HG03039 (cell line): ENCODE measurements around the gene ABI3BP.

Experiments
- ATAC-seq: cut with Tn5 transposase; IDR thresholded peaks from one replicate; pipeline ENCODE4 v1.9.1; 2021; ENCODE audit warnings: mild to moderate bottlenecking, moderate library complexity; ENCODE audit not compliant: unreplicated experiment

The ABI3BP gene

DNA sequence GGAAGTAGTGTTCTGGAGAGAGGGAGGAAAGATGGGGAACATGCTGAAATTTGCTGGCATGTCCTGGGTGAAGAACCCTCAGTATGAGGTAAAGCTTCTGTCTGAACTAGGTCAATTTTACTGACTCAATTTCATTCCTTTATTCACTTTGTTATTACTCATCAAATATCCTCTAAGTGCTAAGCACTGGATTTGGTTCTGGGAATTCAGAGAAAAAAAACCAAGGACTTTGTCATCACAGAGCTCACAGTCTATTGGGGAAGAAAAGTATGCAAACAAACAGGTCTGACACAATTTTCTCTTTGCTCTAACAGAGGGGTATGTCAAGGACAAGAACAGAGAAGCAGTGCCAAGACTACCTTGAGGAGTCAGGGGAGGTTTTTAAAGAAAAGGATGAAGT, 215.9 kb downstream of the ABI3BP start:
- ATAC-seq: no peak

- ATAC-seq: no peak
Observed at GRCh38 chr3:100776746-100777145, 216.5 kb downstream of the ABI3BP start.

DNA sequence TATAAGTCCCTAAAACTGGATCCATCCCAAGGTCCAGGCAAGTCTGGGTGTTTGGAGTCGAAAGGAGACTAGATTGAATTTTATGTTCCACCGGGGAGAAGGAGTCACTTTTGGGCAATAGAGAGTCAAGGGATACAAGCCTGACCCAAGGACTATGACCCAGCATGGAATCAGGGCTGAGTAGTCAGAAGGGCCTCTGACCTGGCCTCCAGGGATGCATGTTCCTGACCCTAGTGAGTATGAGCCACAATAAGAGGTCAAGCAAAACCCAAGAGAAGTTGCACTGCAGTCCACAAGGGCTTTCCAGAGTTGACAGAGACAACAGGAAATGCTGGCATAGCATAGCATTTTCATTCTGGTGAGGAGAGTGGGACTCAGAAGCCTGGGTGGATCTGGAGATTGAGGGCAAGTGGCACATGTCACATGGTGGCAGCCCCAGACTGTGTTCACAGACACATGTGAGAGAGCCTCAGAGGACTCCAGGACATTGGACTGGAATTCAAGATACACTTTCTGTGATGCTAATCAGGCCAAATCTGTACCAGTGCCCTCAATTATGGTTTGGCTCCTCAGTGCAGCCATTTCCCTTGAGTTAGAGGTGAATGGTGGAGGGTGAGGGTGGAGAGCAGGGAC, 217.0 kb downstream of the ABI3BP start:
- no peak for ATAC-seq

- no peak for ATAC-seq
Observed at GRCh38 chr3:100775669-100776068, 217.6 kb downstream of the ABI3BP start.

DNA sequence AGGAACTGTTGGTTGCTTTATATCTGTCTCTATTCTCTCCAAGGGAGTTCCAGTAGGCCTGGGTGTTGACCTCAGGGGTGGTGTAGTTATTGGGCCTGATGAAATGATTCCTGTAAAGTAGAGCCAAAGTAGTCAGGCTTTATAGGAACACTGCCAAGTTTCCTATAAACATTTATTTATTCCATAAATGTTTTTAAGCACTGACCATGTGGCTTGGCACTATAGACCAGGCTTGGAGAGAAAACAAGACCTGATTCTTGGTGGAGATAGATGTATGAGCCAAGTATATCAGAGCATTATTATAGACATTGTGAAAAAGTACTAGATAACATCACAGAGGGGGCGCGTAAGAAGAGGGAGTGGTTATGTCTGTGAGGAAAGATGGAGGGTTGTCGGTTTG, 218.0 kb downstream of the ABI3BP start:
- no peak for ATAC-seq

DNA sequence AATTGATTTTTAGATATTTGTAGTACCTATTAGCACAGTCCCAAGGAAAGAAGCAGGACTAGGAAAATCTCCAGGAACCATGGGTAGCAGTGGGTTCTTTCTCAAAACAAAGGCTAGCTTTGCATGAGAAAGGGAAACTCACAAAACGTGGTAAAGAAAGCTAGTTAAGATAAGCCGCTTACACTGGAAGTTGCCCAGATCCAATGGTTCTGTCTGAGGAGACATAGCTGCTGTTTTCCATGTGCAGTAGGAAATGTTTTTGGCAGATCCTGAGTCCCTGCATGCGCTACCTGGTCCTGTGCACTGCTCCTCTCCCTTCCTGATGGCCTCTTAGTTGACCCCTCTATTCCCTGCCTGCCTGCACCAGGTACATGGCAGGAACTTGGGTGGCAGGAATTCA, 223.5 kb downstream of the ABI3BP start:
- no peak for ATAC-seq

DNA sequence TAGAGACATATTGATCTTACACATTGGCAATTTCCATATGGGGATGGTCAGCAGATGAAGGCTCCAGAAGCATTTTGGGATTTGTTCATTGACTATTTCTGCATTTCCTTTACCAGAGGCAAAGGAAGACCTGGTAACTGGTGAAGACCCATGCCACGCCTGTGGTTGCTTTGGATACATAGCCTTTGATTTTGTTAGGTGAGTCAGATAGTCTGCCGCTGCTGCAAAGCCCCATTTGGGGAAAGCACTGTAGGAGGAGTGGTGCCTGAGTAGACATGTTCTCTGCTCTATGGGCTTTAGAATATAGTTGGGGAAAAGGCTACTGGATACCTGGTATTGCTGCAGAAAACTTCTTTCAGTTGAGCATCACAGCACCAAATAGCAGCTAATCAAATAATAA, 227.2 kb downstream of the ABI3BP start:
- ATAC-seq: no peak

DNA sequence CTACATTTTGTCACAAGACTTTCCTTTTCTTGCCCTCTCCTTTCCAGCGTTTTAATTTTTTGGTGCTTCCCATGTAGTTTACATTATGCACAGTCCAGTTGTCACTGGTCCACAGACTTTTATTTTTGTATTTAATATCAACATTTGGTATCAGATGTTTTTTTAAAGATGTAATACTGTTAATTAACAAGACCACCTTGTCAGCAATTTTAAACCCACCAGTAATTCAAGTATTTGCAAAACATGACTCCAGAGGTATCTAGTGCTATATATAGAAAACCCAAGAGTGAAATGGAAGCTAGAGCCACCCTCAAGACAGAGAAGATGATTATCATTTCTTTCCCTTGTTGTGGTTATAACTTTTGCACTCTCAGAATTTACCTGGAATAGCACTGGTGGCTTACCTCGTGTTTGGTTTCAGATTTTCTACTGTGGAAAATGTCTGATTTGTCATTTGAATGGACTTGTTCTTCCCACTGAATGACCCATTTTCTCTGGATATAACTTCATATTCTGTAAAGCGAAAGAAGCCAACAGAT, 227.7 kb downstream of the ABI3BP start:
- no peak for ATAC-seq

- ATAC-seq: no peak
Observed at GRCh38 chr3:100761951-100762350, 231.3 kb downstream of the ABI3BP start.

DNA sequence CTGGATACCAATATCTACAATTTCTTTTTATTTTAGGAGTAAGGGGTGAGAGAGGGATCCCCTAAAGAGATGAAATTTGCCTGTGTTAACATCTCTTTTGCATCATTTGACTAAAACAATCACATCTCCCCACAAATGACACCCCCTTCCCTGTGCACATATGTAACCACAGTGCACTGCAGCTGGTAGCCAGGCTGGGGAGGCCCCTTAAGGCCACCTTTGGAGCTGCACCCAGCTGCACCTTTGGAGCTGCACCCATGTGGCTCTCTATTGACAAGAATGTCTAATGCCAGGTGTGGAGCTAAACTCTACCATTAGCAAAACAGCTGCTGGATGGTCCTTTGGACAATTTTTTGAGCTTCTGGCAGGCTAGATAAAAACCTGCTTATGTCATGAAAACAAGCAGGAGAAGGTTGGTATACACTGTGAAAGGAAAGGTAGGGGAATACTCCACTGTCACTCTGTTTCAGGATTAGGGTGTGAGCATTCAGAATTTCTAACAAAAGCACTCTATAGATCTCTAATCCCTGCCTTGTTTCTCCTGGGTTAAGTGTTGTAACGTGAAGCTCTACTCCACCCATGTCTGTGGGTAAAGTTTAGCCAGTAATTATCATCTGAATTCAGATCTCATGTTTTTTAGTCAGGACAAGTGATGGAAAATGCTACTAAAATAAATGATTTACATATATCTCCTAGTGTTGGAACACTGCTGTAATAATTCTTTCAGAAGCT, 231.8 kb downstream of the ABI3BP start:
- ATAC-seq: peak; percentile 83

GRCh38 chr3:100760377-100760776, 232.8 kb downstream of the ABI3BP start:
- no peak for ATAC-seq

DNA sequence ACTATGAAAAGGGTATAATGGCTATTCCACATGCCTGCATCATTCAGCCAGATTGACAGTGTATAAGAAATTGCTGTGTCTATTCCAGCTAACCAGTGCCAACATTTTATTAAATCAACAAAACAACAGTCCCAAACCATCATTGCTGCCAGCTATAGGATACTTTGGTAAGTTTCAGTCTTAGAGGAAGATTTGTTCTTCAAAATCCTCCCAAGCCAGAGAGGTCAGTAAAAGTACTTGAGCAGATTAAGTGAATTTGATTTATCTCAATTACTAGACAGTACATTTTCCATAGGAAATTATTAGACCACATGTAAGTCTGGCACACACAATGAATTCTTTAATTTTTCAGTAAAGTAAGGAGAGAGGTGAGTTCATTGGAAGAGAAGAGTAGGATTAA, 233.3 kb downstream of the ABI3BP start:
- no peak for ATAC-seq

DNA sequence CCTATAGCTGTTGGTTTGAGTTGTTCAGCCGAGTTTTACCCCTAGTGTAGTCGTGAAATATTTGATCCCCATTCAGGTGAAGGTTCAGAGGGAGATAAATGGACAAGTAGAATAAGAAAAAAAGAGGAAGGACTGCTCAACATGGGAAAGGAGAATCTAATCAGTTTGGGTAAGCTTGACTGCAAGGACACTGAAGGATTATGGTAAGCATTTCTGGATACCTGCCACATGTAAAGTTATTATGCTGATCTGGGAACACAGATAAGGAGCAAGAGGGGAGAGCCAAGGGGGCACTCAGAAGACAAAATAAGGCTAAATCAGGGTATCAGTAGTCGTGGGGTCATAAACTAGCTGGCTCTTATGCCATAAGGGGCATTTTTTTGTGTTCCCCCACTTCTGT, 234.1 kb downstream of the ABI3BP start:
- ATAC-seq: no peak

GRCh38 chr3:100756441-100756840, 236.8 kb downstream of the ABI3BP start:
- ATAC-seq: no peak

GRCh38 chr3:100754563-100755334, 238.5 kb downstream of the ABI3BP start:
- no peak for ATAC-seq

- ATAC-seq: no peak
Observed at GRCh38 chr3:100753846-100754245, 239.4 kb downstream of the ABI3BP start.

- ATAC-seq: no peak
Observed at GRCh38 chr3:100748967-100749366, 244.3 kb downstream of the ABI3BP start.

DNA sequence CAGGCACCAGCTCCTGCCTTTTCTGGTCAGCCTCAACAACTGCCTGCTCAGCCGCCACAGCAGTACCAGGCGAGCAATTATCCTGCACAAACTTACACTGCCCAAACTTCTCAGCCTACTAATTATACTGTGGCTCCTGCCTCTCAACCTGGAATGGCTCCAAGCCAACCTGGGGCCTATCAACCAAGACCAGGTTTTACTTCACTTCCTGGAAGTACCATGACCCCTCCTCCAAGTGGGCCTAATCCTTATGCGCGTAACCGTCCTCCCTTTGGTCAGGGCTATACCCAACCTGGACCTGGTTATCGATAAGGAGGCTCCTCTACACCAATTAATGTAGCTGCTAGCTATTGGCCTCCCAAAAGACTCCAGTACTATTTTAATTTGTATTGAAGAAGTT, 245.0 kb downstream of the ABI3BP start:
- ATAC-seq: no peak

DNA sequence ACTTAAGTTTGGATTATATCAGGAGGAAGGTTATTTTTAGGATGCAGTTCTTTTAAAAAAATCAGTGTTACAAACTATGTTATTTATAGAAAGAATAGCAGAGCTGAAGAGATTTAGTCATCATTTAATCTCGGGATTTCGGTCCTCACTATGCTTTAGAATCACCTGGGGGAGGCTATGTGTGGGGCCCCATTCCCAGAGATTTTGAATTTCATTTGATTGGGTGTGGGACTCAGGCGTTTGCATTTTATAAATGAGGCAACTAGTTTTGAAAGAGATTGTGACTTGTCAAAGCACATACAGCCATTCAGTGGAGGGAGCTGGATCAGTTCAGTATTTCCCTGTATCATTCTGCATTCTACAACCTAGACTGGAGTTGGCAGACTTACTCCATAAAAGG, 247.1 kb downstream of the ABI3BP start:
- no peak for ATAC-seq

DNA sequence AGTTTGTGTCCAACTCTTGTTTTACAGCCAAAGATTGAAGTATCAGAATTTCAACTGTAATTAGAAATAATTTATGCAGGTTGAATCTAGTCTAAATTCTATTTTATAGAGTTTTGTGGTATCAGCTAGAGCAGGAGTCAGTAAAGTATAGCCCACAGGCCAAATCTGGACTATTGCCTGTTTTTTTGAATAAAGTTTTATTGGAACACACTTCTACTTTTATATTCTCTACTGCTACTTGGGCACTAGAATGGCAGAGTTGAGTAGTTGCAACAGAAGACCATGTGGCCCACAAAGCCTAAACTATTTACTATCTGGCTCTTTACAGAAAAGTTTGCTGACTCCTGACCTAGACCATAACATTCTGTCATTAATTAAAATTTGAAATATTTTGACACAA, 247.6 kb downstream of the ABI3BP start:
- no peak for ATAC-seq

GRCh38 chr3:100744671-100745070, 248.6 kb downstream of the ABI3BP start:
- ATAC-seq: no peak

GRCh38 chr3:100743535-100743934, 249.7 kb downstream of the ABI3BP start:
- ATAC-seq: no peak
